Measurements from ENCODE around the gene HOMER3. TPM values are rescaled to one million over a fixed set of nuclear protein-coding genes. Genes with fewer than 3 reads are reported as not detected.
"Not testable (repeated sequence)": the region's sequence is repeated elsewhere in the genome, so short reads cannot be mapped to it uniquely, and the experiment has no call there.

The HOMER3 gene
- total RNA-seq, 1 experiment from 2014 or later: 20.2 TPM

DNA sequence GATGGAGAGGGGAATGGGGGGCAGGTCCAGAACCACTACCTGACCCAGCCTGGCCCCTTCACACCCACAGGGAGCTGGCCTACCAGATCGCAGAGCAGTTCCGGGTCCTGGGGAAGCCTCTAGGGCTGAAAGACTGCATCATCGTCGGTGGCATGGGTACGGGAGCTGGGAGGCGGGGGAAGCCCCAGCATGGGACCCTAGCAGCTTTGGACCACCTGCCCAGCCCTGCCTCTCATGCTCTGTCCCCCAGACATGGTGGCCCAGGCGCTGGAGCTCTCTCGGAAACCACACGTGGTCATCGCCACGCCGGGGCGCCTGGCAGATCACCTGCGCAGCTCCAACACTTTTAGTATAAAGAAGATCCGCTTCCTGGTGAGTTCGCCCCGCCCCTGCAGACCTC is 19.4 kb downstream of the HOMER3 start:
- TF ChIP-seq, protein P1, sequence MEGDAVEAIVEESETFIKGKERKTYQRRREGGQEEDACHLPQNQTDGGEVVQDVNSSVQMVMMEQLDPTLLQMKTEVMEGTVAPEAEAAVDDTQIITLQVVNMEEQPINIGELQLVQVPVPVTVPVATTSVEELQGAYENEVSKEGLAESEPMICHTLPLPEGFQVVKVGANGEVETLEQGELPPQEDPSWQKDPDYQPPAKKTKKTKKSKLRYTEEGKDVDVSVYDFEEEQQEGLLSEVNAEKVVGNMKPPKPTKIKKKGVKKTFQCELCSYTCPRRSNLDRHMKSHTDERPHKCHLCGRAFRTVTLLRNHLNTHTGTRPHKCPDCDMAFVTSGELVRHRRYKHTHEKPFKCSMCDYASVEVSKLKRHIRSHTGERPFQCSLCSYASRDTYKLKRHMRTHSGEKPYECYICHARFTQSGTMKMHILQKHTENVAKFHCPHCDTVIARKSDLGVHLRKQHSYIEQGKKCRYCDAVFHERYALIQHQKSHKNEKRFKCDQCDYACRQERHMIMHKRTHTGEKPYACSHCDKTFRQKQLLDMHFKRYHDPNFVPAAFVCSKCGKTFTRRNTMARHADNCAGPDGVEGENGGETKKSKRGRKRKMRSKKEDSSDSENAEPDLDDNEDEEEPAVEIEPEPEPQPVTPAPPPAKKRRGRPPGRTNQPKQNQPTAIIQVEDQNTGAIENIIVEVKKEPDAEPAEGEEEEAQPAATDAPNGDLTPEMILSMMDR (IDR thresholded peaks at IDR 0.05; ENCODE audit: unreplicated experiment): no peak
- intact Hi-C loops (cut with micrococcal nuclease; ENCODE audit: unreplicated experiment): no loop called here
- no TSS peak for BruUV-seq (replicated peaks)
- no peaks in the 10 kb centered on the region for H3K9me3 Mint-ChIP-seq (ENCODE audit: low read depth, unreplicated experiment)
- H3K27me3 Mint-ChIP-seq (ENCODE audit: unreplicated experiment): no peaks in the 10 kb centered on the region
- CTCF ChIA-PET: no interaction called here
- peaks cover 92% of the 10 kb centered on the region for H3K36me3 Mint-ChIP-seq (ENCODE audit: insufficient read depth, unreplicated experiment)
- DNase-seq: no peak
- peaks cover 6% of the 10 kb centered on the region for H3K4me1 Mint-ChIP-seq (ENCODE audit: low read depth, unreplicated experiment)
- no peak overlapping the region for H3K27ac Mint-ChIP-seq (ENCODE audit: unreplicated experiment)
- no peak overlapping the region for H3K4me3 Mint-ChIP-seq (ENCODE audit: low read depth, unreplicated experiment)

DNA sequence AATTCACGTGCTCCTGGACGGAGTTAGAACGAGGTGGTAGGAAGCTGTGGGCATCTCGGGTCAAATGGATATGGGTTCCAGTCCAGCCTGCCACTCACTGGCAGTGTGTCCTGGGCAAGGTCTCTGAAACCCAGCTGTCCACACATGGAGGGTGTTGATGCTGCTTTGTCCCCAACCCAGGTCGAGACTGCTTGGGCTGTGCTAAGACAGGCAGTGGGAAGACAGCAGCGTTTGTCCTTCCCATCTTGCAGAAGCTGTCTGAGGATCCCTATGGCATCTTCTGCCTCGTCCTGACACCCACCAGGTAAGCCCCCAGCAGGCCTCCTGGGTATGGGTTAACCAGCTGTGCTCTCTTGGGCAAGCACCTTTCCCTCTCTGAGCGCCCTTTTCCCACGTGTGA is 20.6 kb downstream of the HOMER3 start:
- Mint-ChIP-seq H3K4me1 (ENCODE audit: low read depth, unreplicated experiment) (peaks cover 6% of the 10 kb centered on the region), H3K27me3 (ENCODE audit: unreplicated experiment) (no peaks in the 10 kb centered on the region), H3K4me3 (ENCODE audit: low read depth, unreplicated experiment) (peak overlapping the region; percentile 86), H3K36me3 (ENCODE audit: insufficient read depth, unreplicated experiment) (peaks cover 83% of the 10 kb centered on the region), H3K9me3 (ENCODE audit: low read depth, unreplicated experiment) (no peaks in the 10 kb centered on the region), H3K27ac (ENCODE audit: unreplicated experiment) (peak overlapping the region; percentile 85)
- BruUV-seq (replicated peaks): no TSS peak
- TF ChIP-seq, protein P1 (IDR thresholded peaks at IDR 0.05; ENCODE audit: unreplicated experiment): no peak
- CTCF ChIA-PET: interaction anchor here (1.5 kb wide), 1 partner anchor 66 kb away, joined by 10 read pairs; no protein-coding TSS in a partner anchor
- intact Hi-C loops (cut with micrococcal nuclease; ENCODE audit: unreplicated experiment): no loop called here
- DNase-seq: no peak

- Mint-ChIP-seq H3K9me3 (ENCODE audit: low read depth, unreplicated experiment) (no peaks in the 10 kb centered on the region), H3K4me1 (ENCODE audit: low read depth, unreplicated experiment) (peaks cover 6% of the 10 kb centered on the region), H3K27ac (ENCODE audit: unreplicated experiment) (peak overlapping the region; percentile 85), H3K27me3 (ENCODE audit: unreplicated experiment) (no peaks in the 10 kb centered on the region), H3K4me3 (ENCODE audit: low read depth, unreplicated experiment) (peak overlapping the region; percentile 86), H3K36me3 (ENCODE audit: insufficient read depth, unreplicated experiment) (peaks cover 80% of the 10 kb centered on the region)
- intact Hi-C loops (cut with micrococcal nuclease; ENCODE audit: unreplicated experiment): no loop called here
- TF ChIP-seq, protein P1 (IDR thresholded peaks at IDR 0.05; ENCODE audit: unreplicated experiment): no peak
- TSS peak; percentile 89 for BruUV-seq (replicated peaks)
- CTCF ChIA-PET: interaction anchor here (0.9 to 1.5 kb wide), 2 partner anchors 67 to 73 kb away, joined by 3 to 10 read pairs; no protein-coding TSS in a partner anchor
- DNase-seq: no peak
Observed at GRCh38 chr19:18919900-18920214, 21.2 kb downstream of the HOMER3 start.

DNA sequence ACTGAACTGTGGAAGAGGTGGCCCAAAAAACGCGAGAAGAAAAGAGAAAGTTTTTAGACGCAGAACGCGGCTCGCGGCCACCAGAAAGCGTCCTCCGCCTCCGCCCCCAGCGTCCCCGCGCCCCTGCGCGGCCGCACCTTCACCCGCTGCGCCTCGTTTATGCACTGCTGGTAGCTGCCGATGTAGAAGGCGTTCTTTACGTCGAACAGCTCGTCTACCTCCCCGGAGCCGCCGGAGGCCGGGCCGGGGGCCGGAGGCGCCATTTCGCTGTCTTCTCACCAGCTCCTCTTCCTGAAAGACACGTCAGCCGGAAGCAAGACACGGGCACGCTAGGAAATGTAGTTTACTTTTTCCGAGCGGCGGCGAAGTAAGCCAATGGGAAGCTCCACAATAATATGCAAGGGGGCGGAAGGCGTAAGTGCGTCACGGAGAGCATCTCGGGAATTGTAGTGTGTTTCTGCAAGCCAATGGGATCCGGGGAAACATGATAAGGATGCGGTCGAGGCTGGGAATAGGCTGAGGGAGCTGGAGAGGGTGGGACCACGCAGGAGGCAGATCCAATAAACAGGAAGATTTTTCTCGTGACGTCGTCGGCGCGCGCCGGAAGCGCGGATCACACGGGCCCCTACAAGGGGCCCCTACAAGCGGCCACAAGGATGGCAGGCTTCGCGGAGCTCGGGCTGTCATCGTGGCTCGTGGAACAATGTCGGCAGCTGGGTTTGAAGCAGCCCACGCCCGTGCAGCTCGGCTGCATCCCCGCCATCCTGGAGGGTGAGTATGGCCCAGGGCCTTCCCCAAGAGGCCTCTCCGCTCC is 21.7 kb downstream of the HOMER3 start, which contains the start of the genes COPE and DDX49:
Gene COPE, minus strand, starts transcription at position 302 of the 814 bp plus-strand sequence. Its CDS starts 39 bp downstream, at position 263.
Gene DDX49, plus strand, starts transcription at position 630 of the 814 bp plus-strand sequence. Its CDS starts 27 bp downstream, at position 657.
- peak within 1 kb of the TSS; percentile 85 for H3K27ac Mint-ChIP-seq (ENCODE audit: unreplicated experiment)
- H3K36me3 Mint-ChIP-seq (ENCODE audit: insufficient read depth, unreplicated experiment): peaks cover 74% of the 10 kb centered on the region
- peaks cover 6% of the 10 kb centered on the region for H3K4me1 Mint-ChIP-seq (ENCODE audit: low read depth, unreplicated experiment)
- no TSS peak for BruUV-seq (replicated peaks)
- CTCF ChIA-PET: interaction anchor here (0.5 to 1.5 kb wide), 5 partner anchors 67 to 971 kb away, joined by 3 to 10 read pairs (median 3); no protein-coding TSS in a partner anchor
- intact Hi-C loops (cut with micrococcal nuclease; ENCODE audit: unreplicated experiment): no loop called here
- peak; percentile 90 for DNase-seq
- no peaks in the 10 kb centered on the region for H3K27me3 Mint-ChIP-seq (ENCODE audit: unreplicated experiment)
- peak within 1 kb of the TSS; percentile 86 for H3K4me3 Mint-ChIP-seq (ENCODE audit: low read depth, unreplicated experiment)
- TF ChIP-seq, protein P1 (IDR thresholded peaks at IDR 0.05; ENCODE audit: unreplicated experiment): no peak
- no peaks in the 10 kb centered on the region for H3K9me3 Mint-ChIP-seq (ENCODE audit: low read depth, unreplicated experiment)

- intact Hi-C loops (cut with micrococcal nuclease; ENCODE audit: unreplicated experiment); CTCF ChIA-PET; DNase-seq; H3K4me1 Mint-ChIP-seq (ENCODE audit: low read depth, unreplicated experiment); H3K9me3 Mint-ChIP-seq (ENCODE audit: low read depth, unreplicated experiment); BruUV-seq (replicated peaks); H3K27ac Mint-ChIP-seq (ENCODE audit: unreplicated experiment); H3K27me3 Mint-ChIP-seq (ENCODE audit: unreplicated experiment): not testable (repeated sequence)
- H3K4me3 Mint-ChIP-seq (ENCODE audit: low read depth, unreplicated experiment): peak overlapping the region; percentile 86
- H3K36me3 Mint-ChIP-seq (ENCODE audit: insufficient read depth, unreplicated experiment): peaks cover 64% of the 10 kb centered on the region
Observed at GRCh38 chr19:18917593-18917992, 23.4 kb downstream of the HOMER3 start.
